Smooth muscle cell (in vitro differentiated cells): ENCODE data around the gene CCDC141. TPM values are rescaled to one million over a fixed set of nuclear protein-coding genes. Genes with fewer than 3 reads are reported as not detected.

Experiments
- DNase-seq: peaks from one replicate; lab custom pipeline; 2025; ENCODE audit not compliant: unreplicated experiment; lab: John Stamatoyannopoulos, UW
- H2AFZ ChIP-seq: fragments of 200-600 bp; sonication (generic); 2 replicates; pipeline ENCODE4 v1.6.0; 2016; ENCODE audit warnings: antibody characterized with exemption, low read depth, mild to moderate bottlenecking
- H3F3A ChIP-seq: fragments of 200-600 bp; sonication (generic); 2 replicates; pipeline ENCODE4 v1.6.0; 2017; ENCODE audit warnings: antibody characterized with exemption, low read depth
- H3K27ac ChIP-seq: fragments of 200-600 bp; sonication (generic); 2 replicates; pipeline ENCODE4 v1.5.1; 2016; ENCODE audit warnings: low read depth, mild to moderate bottlenecking
- H3K27me3 ChIP-seq: fragments of 200-600 bp; sonication (generic); 2 replicates; pipeline ENCODE4 v1.6.1; 2016; ENCODE audit warnings: low read depth, mild to moderate bottlenecking
- H3K36me3 ChIP-seq: fragments of 200-600 bp; sonication (generic); 2 replicates; pipeline ENCODE4 v1.5.1; 2016; ENCODE audit warnings: low read depth
- H3K4me1 ChIP-seq: fragments of 200-600 bp; sonication (generic); 2 replicates; pipeline ENCODE4 v1.5.1; 2016; ENCODE audit warnings: low read depth
- H3K4me2 ChIP-seq: fragments of 200-600 bp; sonication (generic); 2 replicates; pipeline ENCODE4 v1.6.0; 2016; ENCODE audit warnings: mild to moderate bottlenecking
- H3K4me3 ChIP-seq: fragments of 200-600 bp; sonication (generic); 2 replicates; pipeline ENCODE4 v1.5.1; 2016; ENCODE audit warnings: mild to moderate bottlenecking
- H3K79me2 ChIP-seq: fragments of 200-600 bp; sonication (generic); 2 replicates; pipeline ENCODE4 v1.6.0; 2016; ENCODE audit warnings: low read depth, mild to moderate bottlenecking
- H3K9ac ChIP-seq: fragments of 200-600 bp; sonication (generic); 2 replicates; pipeline ENCODE4 v1.6.0; 2016; ENCODE audit warnings: low read depth
- H3K9me3 ChIP-seq: fragments of 200-600 bp; sonication (generic); replicated peaks from 2 replicates; pipeline ENCODE4 v1.5.1; 2016; ENCODE audit warnings: low read depth
- H4K20me1 ChIP-seq: fragments of 200-600 bp; sonication (generic); 2 replicates; pipeline ENCODE4 v1.6.0; 2016; ENCODE audit warnings: low read depth
- CTCF ChIP-seq: fragments of 200-600 bp; sonication (generic); IDR thresholded peaks from 2 replicates; pipeline ENCODE4 v1.5.1; 2017; ENCODE audit warnings: borderline replicate concordance, mild to moderate bottlenecking, antibody characterized with exemption; ENCODE audit not compliant: insufficient read depth, poor library complexity, severe bottlenecking
- WGBS: methylation state at CpG from one replicate; pipeline ENCODE4 v1.1.7; 2016; ENCODE audit warnings: low lambda C conversion rate; 5-methylcytosine and 5-hydroxymethylcytosine counted together
- polyA plus RNA-seq: library from polyadenylated mRNA; unstranded; fragments of >200 nt; fragmentation: Nextera tagmentation; extraction: Ambion mirVana; gene quantifications from 2 replicates; pipeline ENCODE4 v1.2.1, GENCODE V29; 2016
- total RNA-seq: library from RNA; depleted of rRNA; stranded (reverse); fragments of >200 nt; gene quantifications from 2 replicates; pipeline ENCODE4 v1.2.3, GENCODE V29; 2014

CCDC141 gene
- total and polyA plus RNA-seq, 2 experiments from 2014 or later: 0.03 to 0.76 TPM

- Histone ChIP-seq H3F3A (no peaks in the 10 kb centered on the region), H3K4me3 (no peak overlapping the region), H4K20me1 (no peaks in the 10 kb centered on the region), H3K4me1 (no peaks in the 10 kb centered on the region), H3K9ac (no peak overlapping the region), H3K9me3 (no peaks in the 10 kb centered on the region), H3K79me2 (no peaks in the 10 kb centered on the region), H2AFZ (no peak overlapping the region), H3K27ac (no peak overlapping the region), H3K4me2 (no peak overlapping the region), H3K36me3 (no peaks in the 10 kb centered on the region), H3K27me3 (no peaks in the 10 kb centered on the region)
- TF ChIP-seq CTCF: no peak
- DNase-seq: no peak
- 46% methylated on average over 2 of the region's 2 CpGs for WGBS
Measured at GRCh38 chr2:178915423-178916173, 134.3 kb downstream of the CCDC141 start.

GRCh38 chr2:178914259-178914849 is 135.6 kb downstream of the CCDC141 start:
- TF ChIP-seq CTCF: peak; percentile 82
- H3K36me3 ChIP-seq: no peaks in the 10 kb centered on the region
- H2AFZ ChIP-seq: no peak overlapping the region
- peak; percentile 6 for DNase-seq
- H3F3A ChIP-seq: no peaks in the 10 kb centered on the region
- H4K20me1 ChIP-seq: no peaks in the 10 kb centered on the region
- H3K27ac ChIP-seq: no peak overlapping the region
- H3K4me2 ChIP-seq: no peak overlapping the region
- H3K4me3 ChIP-seq: no peak overlapping the region
- H3K4me1 ChIP-seq: no peaks in the 10 kb centered on the region
- H3K79me2 ChIP-seq: no peaks in the 10 kb centered on the region
- WGBS: 24% methylated on average over 4 of the region's 4 CpGs
- no peaks in the 10 kb centered on the region for H3K9me3 ChIP-seq
- no peak overlapping the region for H3K9ac ChIP-seq
- no peaks in the 10 kb centered on the region for H3K27me3 ChIP-seq

GRCh38 chr2:178913049-178913441 is 136.9 kb downstream of the CCDC141 start:
- no peak for TF ChIP-seq CTCF
- no peak overlapping the region for H2AFZ ChIP-seq

More at GRCh38 chr2:178913049-178913441, 136.9 kb downstream of the CCDC141 start:
- Histone ChIP-seq H3K4me3 (no peak overlapping the region), H3K4me1 (no peaks in the 10 kb centered on the region), H3K9me3 (no peaks in the 10 kb centered on the region), H3F3A (no peaks in the 10 kb centered on the region), H3K9ac (no peak overlapping the region), H3K27me3 (no peaks in the 10 kb centered on the region), H3K79me2 (no peaks in the 10 kb centered on the region), H3K4me2 (no peak overlapping the region), H3K27ac (no peak overlapping the region), H3K36me3 (no peaks in the 10 kb centered on the region), H4K20me1 (no peaks in the 10 kb centered on the region)
- 95% methylated on average over 1 of the region's 1 CpG for WGBS
- no peak for DNase-seq
